CD14-positive monocyte (primary cell): ENCODE results near the gene HOXD10. TPM values are rescaled to one million over a fixed set of nuclear protein-coding genes. Genes with fewer than 3 reads are reported as not detected.
A peak's percentile ranks its signal among the peaks of the same experiment; 100 is the strongest.

Experiments
- DNase-seq, 3 donors: peaks; one replicate each; pipeline ENCODE4 v3.0.0-alpha.2; 2011 to 2022
- H2AFZ ChIP-seq: 2 replicates; pipeline ENCODE4 v1.6.0; 2012; ENCODE audit warnings: mild to moderate bottlenecking, low read depth, low read length, inconsistent platforms; ENCODE audit not compliant: insufficient read depth, poor library complexity, severe bottlenecking
- H3K27ac ChIP-seq, 2 donors: 1 replicate in 1 of 2; 2 replicates in 1 of 2; pipeline ENCODE4 v1.5.1; 2012 to 2013; ENCODE audit warnings: low read length in 2 of 2, control low read depth in 1 of 2, inconsistent platforms in 1 of 2, low read depth in 1 of 2, mild to moderate bottlenecking in 1 of 2
- H3K27me3 ChIP-seq, 2 donors: one replicate each; pipeline versions ENCODE4 v1.6.0 to v1.6.1; 2011 to 2013; ENCODE audit warnings: low read length in 2 of 2; ENCODE audit not compliant: control insufficient read depth in 2 of 2, insufficient read depth in 2 of 2
- H3K36me3 ChIP-seq, 2 donors: replicated peaks in 1 of 2; 1 replicate in 1 of 2; 2 replicates in 1 of 2; pipeline versions ENCODE4 v1.5.1 to v1.6.1; 2012 to 2013; ENCODE audit warnings: low read length in 2 of 2, control low read depth in 1 of 2, inconsistent platforms in 1 of 2, mild to moderate bottlenecking in 1 of 2; ENCODE audit not compliant: insufficient read depth in 2 of 2, control insufficient read depth in 1 of 2
- H3K4me1 ChIP-seq, 2 donors: 1 replicate in 1 of 2; 2 replicates in 1 of 2; pipeline versions ENCODE4 v1.5.1 to v1.6.1; 2012 to 2013; ENCODE audit warnings: low read length in 2 of 2, control low read depth in 1 of 2, inconsistent platforms in 1 of 2, mild to moderate bottlenecking in 1 of 2, moderate library complexity in 1 of 2; ENCODE audit not compliant: insufficient read depth in 2 of 2, control insufficient read depth in 1 of 2
- H3K4me2 ChIP-seq: replicated peaks from 2 replicates; pipeline ENCODE3; 2012; ENCODE audit warnings: low read length, moderate library complexity, mild to moderate bottlenecking; ENCODE audit not compliant: poor library complexity, severe bottlenecking; ENCODE audit errors: extremely low read depth
- H3K4me3 ChIP-seq, 3 experiments: fragments of 200-600 bp in 1 of 3; sonication (generic) in 1 of 3; replicated peaks in 1 of 3; 1 replicate in 2 of 3; 2 replicates in 1 of 3; pipeline ENCODE4 v1.5.1; 2011 to 2013; ENCODE audit warnings: low read length in 3 of 3, mild to moderate bottlenecking in 3 of 3, control low read depth in 2 of 3, low read depth in 2 of 3, inconsistent platforms in 1 of 3, moderate library complexity in 1 of 3
- H3K79me2 ChIP-seq: 2 replicates; pipeline ENCODE4 v1.6.0; 2012; ENCODE audit warnings: mild to moderate bottlenecking, control low read depth, inconsistent platforms, low read length, moderate library complexity; ENCODE audit not compliant: insufficient read depth
- H3K9ac ChIP-seq: 2 replicates; pipeline ENCODE4 v1.6.0; 2017; ENCODE audit warnings: low read length, mild to moderate bottlenecking; ENCODE audit not compliant: insufficient read depth, poor library complexity, severe bottlenecking
- H3K9me3 ChIP-seq, 2 donors: replicated peaks in 1 of 2; 1 replicate in 1 of 2; 2 replicates in 1 of 2; pipeline versions ENCODE4 v1.5.1 to v1.6.1; 2012 to 2013; ENCODE audit warnings: low read length in 2 of 2, control low read depth in 1 of 2; ENCODE audit not compliant: control insufficient read depth in 1 of 2, insufficient read depth in 1 of 2
- H4K20me1 ChIP-seq: 2 replicates; pipeline ENCODE4 v1.6.0; 2012; ENCODE audit warnings: mild to moderate bottlenecking, low read length, control low read depth, moderate library complexity; ENCODE audit not compliant: insufficient read depth
- H3K27ac Mint-ChIP-seq, 7 donors: one replicate each; pipeline ENCODE4 v1.8.0; 2020; ENCODE audit warnings: mild to moderate bottlenecking in 7 of 7, mixed read lengths in 7 of 7, moderate library complexity in 6 of 7, inconsistent platforms in 2 of 7
- H3K27me3 Mint-ChIP-seq, 3 donors: one replicate each; pipeline ENCODE4 v1.8.0; 2021 to 2022; ENCODE audit warnings: low read depth in 3 of 3, mild to moderate bottlenecking in 3 of 3, mixed read lengths in 3 of 3, moderate library complexity in 3 of 3, inconsistent platforms in 1 of 3
- H3K36me3 Mint-ChIP-seq, 2 donors: one replicate each; pipeline ENCODE4 v1.8.0; 2020; ENCODE audit warnings: mixed read lengths in 2 of 2, inconsistent platforms in 1 of 2, mild to moderate bottlenecking in 1 of 2
- H3K4me1 Mint-ChIP-seq: one replicate; pipeline ENCODE4 v1.8.0; 2020; ENCODE audit warnings: mild to moderate bottlenecking, mixed read lengths
- H3K4me3 Mint-ChIP-seq, 2 donors: one replicate each; pipeline ENCODE4 v1.8.0; 2020; ENCODE audit warnings: mild to moderate bottlenecking in 2 of 2, mixed read lengths in 2 of 2, moderate library complexity in 1 of 2
- H3K9me3 Mint-ChIP-seq, 7 donors: one replicate each; pipeline ENCODE4 v1.8.0; 2020 to 2022; ENCODE audit warnings: mixed read lengths in 7 of 7, mild to moderate bottlenecking in 6 of 7, moderate library complexity in 6 of 7, inconsistent platforms in 2 of 7
- WGBS: methylation state at CpG from one replicate; pipeline ENCODE4 v1.1.5; 2013; ENCODE audit warnings: missing lambda C conversion rate; ENCODE audit not compliant: insufficient coverage; 5-methylcytosine and 5-hydroxymethylcytosine counted together
- intact Hi-C, 2 donors: fragments of 100-400 bp; cut with micrococcal nuclease; formaldehyde crosslinking; loops; one replicate each; pipeline versions ENCODE4 v1.15.0 to v1.15.1; 2023
- polyA plus RNA-seq, 3 donors: library from polyadenylated mRNA; depleted of rRNA in 1 of 3; unstranded in 2 of 3; stranded (reverse) in 1 of 3; fragments of 300-500 nt in 2 of 3; fragments of >200 nt in 1 of 3; fragmentation: Illumina TruSeq in 2 of 3; gene quantifications; 1 replicate in 2 of 3; 2 replicates in 1 of 3; pipeline ENCODE4 v1.2.3, GENCODE V29; 2012 to 2021
- TF ChIP-seq, protein P1 (sequence below): fragments of 200-600 bp; IDR thresholded peaks from one replicate; pipeline ENCODE4 v1.8.0; 2022; ENCODE audit warnings: antibody characterized with exemption, mild to moderate bottlenecking

Gene HOXD10
- polyA plus RNA-seq, 3 donors: not detected

DNA sequence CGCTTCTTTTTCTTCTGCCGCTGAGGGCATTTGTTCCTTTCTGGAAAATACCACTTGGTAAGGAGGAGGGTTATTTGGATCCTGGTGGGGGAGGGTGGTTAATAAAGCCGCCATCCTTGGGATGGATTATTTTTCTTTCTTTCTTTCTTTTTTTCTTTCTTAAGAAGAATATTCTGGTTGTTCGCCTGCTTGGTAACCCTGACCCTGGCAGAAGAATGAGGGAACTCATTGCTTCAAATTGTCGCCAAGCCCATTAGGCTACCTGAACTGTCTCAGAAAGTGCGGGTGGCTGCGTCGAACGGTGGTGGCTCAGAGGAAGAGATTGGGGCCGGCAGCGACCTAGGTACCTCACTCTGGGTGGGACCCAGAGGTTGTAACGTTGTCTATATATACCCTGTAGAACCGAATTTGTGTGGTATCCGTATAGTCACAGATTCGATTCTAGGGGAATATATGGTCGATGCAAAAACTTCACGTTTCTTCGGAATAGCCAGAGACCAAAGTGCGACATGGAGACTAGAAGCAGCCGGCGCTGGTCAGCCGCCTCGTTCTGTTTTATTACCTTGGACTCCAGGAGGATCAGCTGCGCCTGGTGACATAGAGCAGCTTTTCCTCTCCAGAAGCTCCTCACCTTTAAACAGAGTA, 33.5 kb downstream of the HOXD10 start:
- Histone ChIP-seq H3K4me1 (no peaks in the 10 kb centered on the region), H2AFZ (no peak overlapping the region), H3K4me2 (no peak overlapping the region), H3K36me3 (no peaks in the 10 kb centered on the region), H3K27ac (no peak overlapping the region), H3K27me3 (peaks cover 93 to 99% of the 10 kb centered on the region in 2 donors), H3K9ac (no peak overlapping the region), H3K9me3 (peaks cover 0 to 70% of the 10 kb centered on the region in 2 donors), H3K79me2 (no peaks in the 10 kb centered on the region), H4K20me1 (no peaks in the 10 kb centered on the region), H3K4me3 (no peak overlapping the region)
- WGBS: 28% methylated on average over 20 of the region's 24 CpGs
- Mint-ChIP-seq H3K27me3 (peaks cover 94 to 100% (median 97%) of the 10 kb centered on the region in 3 donors), H3K4me3 (peak overlapping the region in 1 of 2 donors; percentile 75), H3K36me3 (peaks cover 2 to 3% of the 10 kb centered on the region in 2 donors), H3K4me1 (peaks cover 2% of the 10 kb centered on the region), H3K9me3 (peaks cover 0 to 32% (median 14%) of the 10 kb centered on the region in 7 donors), H3K27ac (no peak overlapping the region)
- intact Hi-C loops: no loop called here
- DNase-seq: no peak
- TF ChIP-seq, protein P1, sequence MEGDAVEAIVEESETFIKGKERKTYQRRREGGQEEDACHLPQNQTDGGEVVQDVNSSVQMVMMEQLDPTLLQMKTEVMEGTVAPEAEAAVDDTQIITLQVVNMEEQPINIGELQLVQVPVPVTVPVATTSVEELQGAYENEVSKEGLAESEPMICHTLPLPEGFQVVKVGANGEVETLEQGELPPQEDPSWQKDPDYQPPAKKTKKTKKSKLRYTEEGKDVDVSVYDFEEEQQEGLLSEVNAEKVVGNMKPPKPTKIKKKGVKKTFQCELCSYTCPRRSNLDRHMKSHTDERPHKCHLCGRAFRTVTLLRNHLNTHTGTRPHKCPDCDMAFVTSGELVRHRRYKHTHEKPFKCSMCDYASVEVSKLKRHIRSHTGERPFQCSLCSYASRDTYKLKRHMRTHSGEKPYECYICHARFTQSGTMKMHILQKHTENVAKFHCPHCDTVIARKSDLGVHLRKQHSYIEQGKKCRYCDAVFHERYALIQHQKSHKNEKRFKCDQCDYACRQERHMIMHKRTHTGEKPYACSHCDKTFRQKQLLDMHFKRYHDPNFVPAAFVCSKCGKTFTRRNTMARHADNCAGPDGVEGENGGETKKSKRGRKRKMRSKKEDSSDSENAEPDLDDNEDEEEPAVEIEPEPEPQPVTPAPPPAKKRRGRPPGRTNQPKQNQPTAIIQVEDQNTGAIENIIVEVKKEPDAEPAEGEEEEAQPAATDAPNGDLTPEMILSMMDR: no peak

DNA sequence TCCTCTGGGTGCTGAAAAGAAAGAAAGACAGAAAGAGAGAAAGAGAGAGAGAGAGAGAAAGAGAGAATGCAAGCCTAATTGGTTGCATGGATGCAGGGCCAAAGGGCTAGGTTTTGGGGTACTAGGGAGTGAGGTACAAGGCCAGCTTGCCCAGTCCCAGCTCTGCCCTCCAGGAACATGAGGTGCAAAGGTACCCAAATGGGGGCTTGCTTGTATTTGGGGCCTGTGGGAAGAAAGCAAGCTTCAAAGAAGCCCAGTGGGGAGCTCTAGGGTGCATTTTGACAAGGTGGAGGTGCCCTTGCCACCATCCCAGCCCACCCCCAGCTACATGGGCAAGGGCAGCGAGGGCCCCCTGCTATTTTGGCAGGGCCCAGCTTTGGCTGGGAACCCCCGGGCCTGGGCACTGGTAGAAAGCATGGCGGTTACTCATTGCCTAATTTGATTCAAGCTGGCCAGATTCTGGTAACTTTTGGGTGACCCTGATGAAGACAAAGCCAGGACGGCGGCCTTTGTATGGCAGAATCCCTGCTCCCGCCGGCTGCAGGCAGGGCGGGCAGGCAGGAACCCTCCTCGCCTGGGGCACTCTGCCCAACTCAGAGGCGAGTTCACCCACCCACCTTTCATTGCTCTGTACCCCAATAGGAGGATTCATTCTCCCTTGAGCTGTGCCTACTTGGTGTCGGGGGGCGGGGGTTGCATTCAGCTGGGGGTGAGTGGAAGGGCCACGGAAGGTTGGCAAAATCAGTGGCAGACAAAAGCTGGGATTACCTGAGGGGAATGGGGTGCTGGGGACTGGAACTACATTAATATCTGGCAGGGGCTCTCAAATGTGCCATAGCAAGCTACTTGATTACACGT, 34.2 kb downstream of the HOXD10 start:
- no peak overlapping the region for H3K9ac ChIP-seq
- peaks cover 93 to 99% of the 10 kb centered on the region in 2 donors for H3K27me3 ChIP-seq
- H2AFZ ChIP-seq: no peak overlapping the region
- no peak overlapping the region for H3K27ac ChIP-seq
- no peak for DNase-seq
- Mint-ChIP-seq H3K9me3 (peaks cover 0 to 32% (median 14%) of the 10 kb centered on the region in 7 donors), H3K27ac (peak overlapping the region in 1 of 7 donors; percentile 32), H3K36me3 (peaks cover 2 to 3% of the 10 kb centered on the region in 2 donors), H3K4me1 (peaks cover 2% of the 10 kb centered on the region), H3K27me3 (peaks cover 96 to 100% (median 97%) of the 10 kb centered on the region in 3 donors), H3K4me3 (peak overlapping the region in 1 of 2 donors; percentile 75)
- no peaks in the 10 kb centered on the region for H4K20me1 ChIP-seq
- intact Hi-C loops: no loop called here
- 48% methylated on average over 11 of the region's 14 CpGs for WGBS
- peaks cover 0 to 65% of the 10 kb centered on the region in 2 donors for H3K9me3 ChIP-seq
- no peak overlapping the region for H3K4me2 ChIP-seq
- H3K4me1 ChIP-seq: no peaks in the 10 kb centered on the region
- H3K4me3 ChIP-seq: no peak overlapping the region
- no peaks in the 10 kb centered on the region for H3K79me2 ChIP-seq
- no peaks in the 10 kb centered on the region for H3K36me3 ChIP-seq
- TF ChIP-seq, protein P1: no peak
